Smooth muscle cell (in vitro differentiated cells): ENCODE results near the gene MBP. TPM values are rescaled to one million over a fixed set of nuclear protein-coding genes. Genes with fewer than 3 reads are reported as not detected.

ENCODE experiments used
- DNase-seq: peaks from one replicate; lab custom pipeline; 2025; ENCODE audit not compliant: unreplicated experiment; lab: John Stamatoyannopoulos, UW
- H2AFZ ChIP-seq: fragments of 200-600 bp; sonication (generic); 2 replicates; pipeline ENCODE4 v1.6.0; 2016; ENCODE audit warnings: antibody characterized with exemption, low read depth, mild to moderate bottlenecking
- H3F3A ChIP-seq: fragments of 200-600 bp; sonication (generic); 2 replicates; pipeline ENCODE4 v1.6.0; 2017; ENCODE audit warnings: antibody characterized with exemption, low read depth
- H3K27ac ChIP-seq: fragments of 200-600 bp; sonication (generic); 2 replicates; pipeline ENCODE4 v1.5.1; 2016; ENCODE audit warnings: low read depth, mild to moderate bottlenecking
- H3K27me3 ChIP-seq: fragments of 200-600 bp; sonication (generic); 2 replicates; pipeline ENCODE4 v1.6.1; 2016; ENCODE audit warnings: low read depth, mild to moderate bottlenecking
- H3K36me3 ChIP-seq: fragments of 200-600 bp; sonication (generic); 2 replicates; pipeline ENCODE4 v1.5.1; 2016; ENCODE audit warnings: low read depth
- H3K4me1 ChIP-seq: fragments of 200-600 bp; sonication (generic); 2 replicates; pipeline ENCODE4 v1.5.1; 2016; ENCODE audit warnings: low read depth
- H3K4me2 ChIP-seq: fragments of 200-600 bp; sonication (generic); 2 replicates; pipeline ENCODE4 v1.6.0; 2016; ENCODE audit warnings: mild to moderate bottlenecking
- H3K4me3 ChIP-seq: fragments of 200-600 bp; sonication (generic); 2 replicates; pipeline ENCODE4 v1.5.1; 2016; ENCODE audit warnings: mild to moderate bottlenecking
- H3K79me2 ChIP-seq: fragments of 200-600 bp; sonication (generic); 2 replicates; pipeline ENCODE4 v1.6.0; 2016; ENCODE audit warnings: low read depth, mild to moderate bottlenecking
- H3K9ac ChIP-seq: fragments of 200-600 bp; sonication (generic); 2 replicates; pipeline ENCODE4 v1.6.0; 2016; ENCODE audit warnings: low read depth
- H3K9me3 ChIP-seq: fragments of 200-600 bp; sonication (generic); replicated peaks from 2 replicates; pipeline ENCODE4 v1.5.1; 2016; ENCODE audit warnings: low read depth
- H4K20me1 ChIP-seq: fragments of 200-600 bp; sonication (generic); 2 replicates; pipeline ENCODE4 v1.6.0; 2016; ENCODE audit warnings: low read depth
- CTCF ChIP-seq: fragments of 200-600 bp; sonication (generic); IDR thresholded peaks from 2 replicates; pipeline ENCODE4 v1.5.1; 2017; ENCODE audit warnings: borderline replicate concordance, mild to moderate bottlenecking, antibody characterized with exemption; ENCODE audit not compliant: insufficient read depth, poor library complexity, severe bottlenecking
- WGBS: methylation state at CpG from one replicate; pipeline ENCODE4 v1.1.7; 2016; ENCODE audit warnings: low lambda C conversion rate; 5-methylcytosine and 5-hydroxymethylcytosine counted together
- polyA plus RNA-seq: library from polyadenylated mRNA; unstranded; fragments of >200 nt; fragmentation: Nextera tagmentation; extraction: Ambion mirVana; gene quantifications from 2 replicates; pipeline ENCODE4 v1.2.1, GENCODE V29; 2016
- total RNA-seq: library from RNA; depleted of rRNA; stranded (reverse); fragments of >200 nt; gene quantifications from 2 replicates; pipeline ENCODE4 v1.2.3, GENCODE V29; 2014

MBP gene
- total and polyA plus RNA-seq, 2 experiments from 2014 or later = 1.4 to 5.1 TPM

DNA sequence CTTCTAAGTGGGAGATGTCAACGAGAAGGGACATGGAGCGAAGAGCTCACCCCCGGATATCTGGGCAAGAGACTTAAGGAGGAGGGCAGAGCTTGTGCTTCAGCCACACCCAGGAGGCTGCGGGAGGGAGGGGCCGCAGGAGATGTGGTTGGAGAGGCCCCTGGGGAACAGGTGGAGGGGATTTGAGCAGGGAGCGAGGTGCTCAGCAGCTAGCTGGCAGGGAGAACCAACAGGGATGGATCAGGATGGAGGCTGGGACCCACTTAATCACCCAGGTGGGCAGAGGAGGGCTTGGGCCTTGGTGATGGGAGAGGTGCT, 78.3 kb downstream of the MBP start:
- Histone ChIP-seq H3K4me2 (peak overlapping the region; percentile 33), H3K4me1 (peaks cover 26% of the 10 kb centered on the region), H3K36me3 (no peaks in the 10 kb centered on the region), H3F3A (peaks cover 9% of the 10 kb centered on the region), H3K9ac (no peak overlapping the region), H3K9me3 (no peaks in the 10 kb centered on the region), H3K27ac (peak overlapping the region; percentile 61), H3K79me2 (no peaks in the 10 kb centered on the region), H2AFZ (no peak overlapping the region), H4K20me1 (no peaks in the 10 kb centered on the region), H3K4me3 (no peak overlapping the region), H3K27me3 (no peaks in the 10 kb centered on the region)
- WGBS = 94% methylated on average over 6 of the region's 6 CpGs
- no peak for DNase-seq
- no peak for TF ChIP-seq CTCF

GRCh38 chr18:77053616-77054287, 78.8 kb downstream of the MBP start:
- Histone ChIP-seq H3F3A (peaks cover 9% of the 10 kb centered on the region), H3K36me3 (no peaks in the 10 kb centered on the region), H3K4me3 (no peak overlapping the region), H4K20me1 (no peaks in the 10 kb centered on the region), H3K9ac (no peak overlapping the region), H2AFZ (no peak overlapping the region), H3K9me3 (no peaks in the 10 kb centered on the region), H3K4me1 (peaks cover 26% of the 10 kb centered on the region), H3K27ac (no peak overlapping the region), H3K27me3 (no peaks in the 10 kb centered on the region), H3K79me2 (no peaks in the 10 kb centered on the region), H3K4me2 (no peak overlapping the region)
- no peak for DNase-seq
- 97% methylated on average over 18 of the region's 18 CpGs for WGBS
- no peak for TF ChIP-seq CTCF

- 89% methylated on average over 5 of the region's 5 CpGs for WGBS
- TF ChIP-seq CTCF = no peak
- no peak overlapping the region for H3K4me2 ChIP-seq
Measured at GRCh38 chr18:77052983-77053309, 79.6 kb downstream of the MBP start.

GRCh38 chr18:77052297-77052982, 80.1 kb downstream of the MBP start:
- no peak for DNase-seq
- Histone ChIP-seq H3K79me2 (no peaks in the 10 kb centered on the region), H3K9me3 (no peaks in the 10 kb centered on the region), H4K20me1 (no peaks in the 10 kb centered on the region), H3K9ac (no peak overlapping the region), H3F3A (peaks cover 9% of the 10 kb centered on the region), H3K27me3 (no peaks in the 10 kb centered on the region), H2AFZ (no peak overlapping the region), H3K36me3 (no peaks in the 10 kb centered on the region), H3K4me2 (no peak overlapping the region), H3K4me1 (peaks cover 26% of the 10 kb centered on the region), H3K27ac (no peak overlapping the region), H3K4me3 (no peak overlapping the region)
- no peak for TF ChIP-seq CTCF
- 93% methylated on average over 20 of the region's 20 CpGs for WGBS

More at GRCh38 chr18:77052983-77053309, 79.6 kb downstream of the MBP start:
- no peaks in the 10 kb centered on the region for H3K79me2 ChIP-seq
- DNase-seq = no peak
- no peak overlapping the region for H2AFZ ChIP-seq
- H3F3A ChIP-seq = peaks cover 9% of the 10 kb centered on the region
- no peaks in the 10 kb centered on the region for H3K9me3 ChIP-seq
- H3K27me3 ChIP-seq = no peaks in the 10 kb centered on the region
- H3K36me3 ChIP-seq = no peaks in the 10 kb centered on the region
- H3K4me1 ChIP-seq = peaks cover 26% of the 10 kb centered on the region
- no peak overlapping the region for H3K27ac ChIP-seq
- H3K4me3 ChIP-seq = no peak overlapping the region
- no peak overlapping the region for H3K9ac ChIP-seq
- no peaks in the 10 kb centered on the region for H4K20me1 ChIP-seq
